ENCODE data around the gene SNRNP70.

SNRNP70 gene

DNA sequence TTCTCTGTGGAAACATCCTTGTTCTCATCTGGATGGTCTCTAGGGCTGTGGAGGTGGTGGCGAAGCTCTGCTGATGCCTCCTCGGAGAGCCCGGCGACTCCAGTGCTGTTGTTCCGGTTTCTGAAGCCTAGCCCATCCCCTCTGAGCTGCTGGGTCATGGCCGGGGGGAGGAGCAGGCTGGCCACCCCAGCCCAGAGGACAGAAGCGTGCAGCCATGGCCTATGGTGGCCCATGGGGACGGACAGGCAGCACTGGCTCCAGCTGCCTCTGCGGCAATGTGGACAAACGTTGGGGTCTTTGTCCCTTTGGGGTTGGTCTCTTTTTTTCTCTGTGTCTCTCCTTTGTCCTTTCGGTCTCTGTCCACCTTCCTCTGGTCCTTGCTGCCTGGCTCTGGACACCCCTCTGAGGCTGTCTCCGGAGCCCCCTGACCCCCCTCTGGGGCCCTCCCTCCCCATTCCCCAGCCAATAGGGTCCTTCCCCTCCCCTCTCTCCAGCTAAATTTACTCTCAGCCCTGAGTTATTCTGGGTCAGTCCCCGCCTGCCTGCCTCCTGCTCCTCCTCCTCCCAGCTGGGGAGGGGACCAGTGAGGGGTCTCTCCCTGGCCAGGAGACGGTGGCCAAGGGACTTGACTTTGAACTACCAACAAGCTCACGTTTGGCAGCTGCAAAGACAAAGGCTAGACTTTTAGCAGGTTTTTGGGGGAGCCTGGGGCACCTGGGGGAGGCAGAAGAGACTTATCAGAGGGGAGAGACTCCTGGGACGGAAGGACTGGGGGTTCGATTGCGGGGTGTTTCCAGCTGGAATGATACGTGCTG, 70.0 kb downstream of the SNRNP70 start, which contains the start of gene HRC:
TSS of gene HRC (minus strand) at position 392 of the 815 bp plus-strand sequence. CDS start at position 233, 159 bp downstream.
- no peak for DNase-seq (ENCODE audit: low spot score)
- TF ChIP-seq, protein P1, sequence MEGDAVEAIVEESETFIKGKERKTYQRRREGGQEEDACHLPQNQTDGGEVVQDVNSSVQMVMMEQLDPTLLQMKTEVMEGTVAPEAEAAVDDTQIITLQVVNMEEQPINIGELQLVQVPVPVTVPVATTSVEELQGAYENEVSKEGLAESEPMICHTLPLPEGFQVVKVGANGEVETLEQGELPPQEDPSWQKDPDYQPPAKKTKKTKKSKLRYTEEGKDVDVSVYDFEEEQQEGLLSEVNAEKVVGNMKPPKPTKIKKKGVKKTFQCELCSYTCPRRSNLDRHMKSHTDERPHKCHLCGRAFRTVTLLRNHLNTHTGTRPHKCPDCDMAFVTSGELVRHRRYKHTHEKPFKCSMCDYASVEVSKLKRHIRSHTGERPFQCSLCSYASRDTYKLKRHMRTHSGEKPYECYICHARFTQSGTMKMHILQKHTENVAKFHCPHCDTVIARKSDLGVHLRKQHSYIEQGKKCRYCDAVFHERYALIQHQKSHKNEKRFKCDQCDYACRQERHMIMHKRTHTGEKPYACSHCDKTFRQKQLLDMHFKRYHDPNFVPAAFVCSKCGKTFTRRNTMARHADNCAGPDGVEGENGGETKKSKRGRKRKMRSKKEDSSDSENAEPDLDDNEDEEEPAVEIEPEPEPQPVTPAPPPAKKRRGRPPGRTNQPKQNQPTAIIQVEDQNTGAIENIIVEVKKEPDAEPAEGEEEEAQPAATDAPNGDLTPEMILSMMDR (IDR thresholded peaks at IDR 0.05; ENCODE audit: extremely low read depth, missing control alignments) = no peak

DNA sequence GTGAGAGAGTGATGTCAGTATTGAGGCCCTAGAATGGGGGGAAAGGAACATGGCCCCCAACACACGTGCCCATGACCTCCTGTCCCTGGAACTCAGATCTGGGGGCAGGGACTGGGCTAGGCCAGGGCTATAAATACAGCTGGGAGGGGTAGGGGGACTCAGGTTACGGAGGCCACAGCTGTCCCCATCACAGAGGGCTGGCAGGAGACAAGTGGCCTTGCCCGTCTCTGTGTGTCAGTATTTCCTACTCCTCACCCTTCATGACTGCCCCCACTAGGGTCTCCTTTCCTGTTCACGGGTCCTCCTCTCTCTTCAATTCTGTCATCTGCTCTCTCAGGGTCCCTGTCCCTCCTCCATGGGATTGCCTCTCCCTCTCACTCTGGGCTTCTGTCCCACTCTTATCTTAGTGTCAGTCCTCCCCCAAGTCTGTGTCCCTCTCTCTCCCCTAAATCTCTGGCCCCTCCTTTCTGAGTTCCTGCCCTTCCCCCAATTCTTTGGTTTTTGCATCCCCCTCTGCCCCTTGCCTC, 70.6 kb downstream of the SNRNP70 start:
- DNase-seq (ENCODE audit: low spot score) = no peak
- TF ChIP-seq, protein P1 (IDR thresholded peaks at IDR 0.05; ENCODE audit: extremely low read depth, missing control alignments) = no peak

DNA sequence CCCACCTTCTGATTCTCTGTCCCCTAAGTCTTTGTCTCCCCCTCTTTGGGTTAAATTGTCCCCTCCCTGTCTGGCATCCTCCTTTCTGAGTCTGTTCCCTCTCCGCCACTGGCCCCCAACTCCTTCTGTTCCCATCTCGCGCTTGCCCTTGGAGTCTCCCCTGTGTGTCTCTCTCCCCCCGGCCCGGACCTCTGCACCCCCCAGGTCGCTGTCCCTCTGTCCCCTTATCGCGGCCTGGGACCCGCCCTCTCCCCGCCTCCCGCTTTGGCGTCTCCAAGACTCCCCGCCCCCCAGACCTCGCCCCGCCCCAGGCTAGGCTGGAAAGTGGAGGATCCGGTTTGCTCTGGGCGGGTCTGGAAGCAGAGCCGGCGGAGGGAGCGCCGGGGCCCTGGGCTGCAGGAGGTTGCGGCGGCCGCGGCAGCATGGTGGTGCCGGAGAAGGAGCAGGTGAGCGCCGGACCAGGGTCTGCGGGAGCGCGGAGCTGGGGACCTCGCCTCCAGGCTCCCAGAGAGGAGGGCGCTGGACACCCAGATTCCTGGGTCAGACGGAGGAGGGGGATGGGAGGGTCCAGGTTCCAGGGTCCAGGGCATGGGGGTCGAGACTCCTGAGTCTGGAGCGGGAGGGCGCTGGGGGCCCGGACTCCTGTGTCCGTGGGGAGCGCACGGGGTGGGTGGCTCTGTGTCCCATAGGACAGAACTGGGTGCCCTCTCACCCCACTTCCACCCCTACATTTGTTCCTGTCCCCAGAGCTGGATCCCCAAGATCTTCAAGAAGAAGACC, 72.4 kb downstream of the SNRNP70 start, which contains the start of gene TRPM4:
TSS of gene TRPM4 (plus strand) at position 348 of the 780 bp plus-strand sequence. CDS start at position 423, 75 bp downstream.
- TF ChIP-seq, protein P1 (IDR thresholded peaks at IDR 0.05; ENCODE audit: extremely low read depth, missing control alignments) = no peak
- DNase-seq (ENCODE audit: low spot score) = no peak

All from GM20000 (cell line).